Hematopoietic multipotent progenitor cell treated with erythropoietin and hydrocortisone succinate and interleukin-3 and kit ligand, for 17 days (in vitro differentiated cells): ENCODE data around the gene COMMD4.
"Not testable (repeated sequence)": the region's sequence is repeated elsewhere in the genome, so short reads cannot be mapped to it uniquely, and the experiment has no call there.

Source experiments
- DNase-seq: peaks from one replicate; pipeline ENCODE4 v3.0.0-alpha.2; 2015; ENCODE audit warnings: low spot score

Gene COMMD4

DNA sequence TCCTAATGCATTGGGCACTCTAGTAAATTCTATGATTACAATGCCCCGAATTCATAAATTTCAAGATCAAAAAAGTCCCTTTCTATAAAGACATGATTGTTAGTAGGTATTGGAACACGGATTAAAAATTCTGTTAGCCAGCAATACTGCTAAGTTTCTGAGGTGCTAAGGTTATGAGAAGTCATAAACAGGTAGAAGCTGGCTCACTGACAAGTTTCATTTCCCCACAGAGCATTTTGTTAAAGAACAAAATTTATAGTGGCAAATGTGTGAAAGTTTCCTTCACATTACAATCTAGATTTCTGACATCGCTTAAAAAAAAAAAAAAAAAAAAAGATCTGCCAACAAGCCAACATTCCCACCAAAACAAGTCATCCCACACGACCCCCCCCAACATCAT, 44.9 kb downstream of the COMMD4 start:
- DNase-seq, result no peak

DNA sequence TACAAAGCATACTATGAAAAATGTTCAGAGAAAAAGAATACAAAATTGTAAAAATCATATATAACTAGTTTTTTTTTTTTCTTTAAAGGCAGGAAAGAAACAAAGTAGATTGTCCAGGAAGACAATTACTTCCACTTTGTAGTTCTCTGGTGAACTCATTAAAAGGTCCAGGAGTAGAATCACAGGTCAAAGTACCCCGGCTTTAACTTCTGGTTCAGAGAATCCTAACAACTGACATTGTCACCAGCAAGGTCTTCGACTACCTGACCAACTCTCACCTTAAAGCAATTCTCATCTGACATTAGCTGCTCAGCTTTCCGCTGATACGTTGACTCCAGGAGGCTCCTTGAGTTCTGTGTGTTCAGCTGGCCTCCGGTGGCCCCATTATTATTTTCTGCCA, 48.1 kb downstream of the COMMD4 start:
- not testable (repeated sequence) for DNase-seq
